Effector CD4-positive, alpha-beta T cell (primary cell): ENCODE measurements around the gene MED13.

Experiments
- DNase-seq: peaks from one replicate; pipeline ENCODE4 v3.0.0-alpha.2; 2020
- total RNA-seq: gene quantifications from one replicate; lab custom pipeline; 2026; lab: John Stamatoyannopoulos, UW

The MED13 gene, protein sequence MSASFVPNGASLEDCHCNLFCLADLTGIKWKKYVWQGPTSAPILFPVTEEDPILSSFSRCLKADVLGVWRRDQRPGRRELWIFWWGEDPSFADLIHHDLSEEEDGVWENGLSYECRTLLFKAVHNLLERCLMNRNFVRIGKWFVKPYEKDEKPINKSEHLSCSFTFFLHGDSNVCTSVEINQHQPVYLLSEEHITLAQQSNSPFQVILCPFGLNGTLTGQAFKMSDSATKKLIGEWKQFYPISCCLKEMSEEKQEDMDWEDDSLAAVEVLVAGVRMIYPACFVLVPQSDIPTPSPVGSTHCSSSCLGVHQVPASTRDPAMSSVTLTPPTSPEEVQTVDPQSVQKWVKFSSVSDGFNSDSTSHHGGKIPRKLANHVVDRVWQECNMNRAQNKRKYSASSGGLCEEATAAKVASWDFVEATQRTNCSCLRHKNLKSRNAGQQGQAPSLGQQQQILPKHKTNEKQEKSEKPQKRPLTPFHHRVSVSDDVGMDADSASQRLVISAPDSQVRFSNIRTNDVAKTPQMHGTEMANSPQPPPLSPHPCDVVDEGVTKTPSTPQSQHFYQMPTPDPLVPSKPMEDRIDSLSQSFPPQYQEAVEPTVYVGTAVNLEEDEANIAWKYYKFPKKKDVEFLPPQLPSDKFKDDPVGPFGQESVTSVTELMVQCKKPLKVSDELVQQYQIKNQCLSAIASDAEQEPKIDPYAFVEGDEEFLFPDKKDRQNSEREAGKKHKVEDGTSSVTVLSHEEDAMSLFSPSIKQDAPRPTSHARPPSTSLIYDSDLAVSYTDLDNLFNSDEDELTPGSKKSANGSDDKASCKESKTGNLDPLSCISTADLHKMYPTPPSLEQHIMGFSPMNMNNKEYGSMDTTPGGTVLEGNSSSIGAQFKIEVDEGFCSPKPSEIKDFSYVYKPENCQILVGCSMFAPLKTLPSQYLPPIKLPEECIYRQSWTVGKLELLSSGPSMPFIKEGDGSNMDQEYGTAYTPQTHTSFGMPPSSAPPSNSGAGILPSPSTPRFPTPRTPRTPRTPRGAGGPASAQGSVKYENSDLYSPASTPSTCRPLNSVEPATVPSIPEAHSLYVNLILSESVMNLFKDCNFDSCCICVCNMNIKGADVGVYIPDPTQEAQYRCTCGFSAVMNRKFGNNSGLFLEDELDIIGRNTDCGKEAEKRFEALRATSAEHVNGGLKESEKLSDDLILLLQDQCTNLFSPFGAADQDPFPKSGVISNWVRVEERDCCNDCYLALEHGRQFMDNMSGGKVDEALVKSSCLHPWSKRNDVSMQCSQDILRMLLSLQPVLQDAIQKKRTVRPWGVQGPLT (N-terminal part only)
- total RNA-seq = 236 reads per million, percentile 94 among the genes with 10 or more reads in this experiment

DNA sequence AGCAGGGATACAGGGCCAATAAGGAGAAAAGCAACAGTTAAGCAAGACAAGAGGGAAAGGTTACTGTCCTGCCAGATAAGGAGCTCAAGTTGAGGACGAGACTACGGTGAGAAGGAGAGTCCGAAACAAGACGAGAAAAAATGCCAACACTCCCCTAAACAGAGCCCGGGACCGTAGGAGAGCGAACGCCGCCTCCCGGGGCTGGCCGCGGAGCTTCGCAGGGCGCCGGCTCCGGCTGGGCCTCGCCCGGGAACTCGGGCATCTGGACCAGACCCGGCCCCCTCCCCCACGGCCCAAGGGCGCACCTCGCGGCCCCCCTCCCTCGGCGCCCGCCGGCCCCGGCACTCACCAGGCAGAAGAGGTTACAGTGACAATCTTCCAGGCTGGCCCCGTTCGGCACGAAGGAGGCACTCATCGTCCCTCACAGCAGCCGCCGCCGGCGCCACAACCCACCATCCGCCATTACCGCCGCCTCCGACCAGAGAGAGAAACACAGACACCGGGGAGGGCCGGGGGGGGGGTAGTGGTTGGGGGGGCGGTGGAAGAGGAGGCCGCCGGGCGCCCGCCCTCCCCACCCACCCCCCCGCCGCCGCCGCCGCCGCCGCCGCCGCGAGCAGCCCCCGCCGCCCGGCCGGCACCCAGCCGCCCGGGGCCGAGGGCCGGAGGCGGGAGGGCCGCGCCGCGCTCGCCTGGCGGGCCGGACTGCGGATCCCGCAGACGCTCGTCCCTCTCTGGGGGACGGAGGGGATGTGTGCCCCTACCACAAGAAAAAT, at the start of gene MED13:
MED13 (minus strand) TSS at position 488 of the 773 bp plus-strand sequence; CDS start at position 415, 73 bp downstream.
- DNase-seq = peak; percentile 56

DNA sequence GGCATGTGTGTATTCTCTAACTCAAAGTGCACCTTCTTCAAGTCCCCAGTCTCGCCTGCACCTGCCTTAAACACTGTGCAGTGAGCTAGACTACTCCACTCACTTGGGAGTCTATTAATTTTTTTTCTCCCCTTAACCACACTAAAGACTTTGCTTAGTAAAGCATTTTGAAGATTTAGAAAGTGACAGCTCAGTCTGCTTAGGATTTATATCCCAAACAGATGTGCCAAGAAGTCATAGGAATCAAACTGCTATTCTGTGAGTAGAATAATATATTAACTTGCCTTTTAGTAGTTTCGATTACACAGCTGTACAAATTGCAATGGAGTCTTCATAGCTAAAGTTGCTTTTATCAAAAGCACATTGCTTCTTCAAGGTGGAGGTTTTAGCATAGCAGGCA, 47.2 kb upstream of the MED13 start:
- no peak for DNase-seq

DNA sequence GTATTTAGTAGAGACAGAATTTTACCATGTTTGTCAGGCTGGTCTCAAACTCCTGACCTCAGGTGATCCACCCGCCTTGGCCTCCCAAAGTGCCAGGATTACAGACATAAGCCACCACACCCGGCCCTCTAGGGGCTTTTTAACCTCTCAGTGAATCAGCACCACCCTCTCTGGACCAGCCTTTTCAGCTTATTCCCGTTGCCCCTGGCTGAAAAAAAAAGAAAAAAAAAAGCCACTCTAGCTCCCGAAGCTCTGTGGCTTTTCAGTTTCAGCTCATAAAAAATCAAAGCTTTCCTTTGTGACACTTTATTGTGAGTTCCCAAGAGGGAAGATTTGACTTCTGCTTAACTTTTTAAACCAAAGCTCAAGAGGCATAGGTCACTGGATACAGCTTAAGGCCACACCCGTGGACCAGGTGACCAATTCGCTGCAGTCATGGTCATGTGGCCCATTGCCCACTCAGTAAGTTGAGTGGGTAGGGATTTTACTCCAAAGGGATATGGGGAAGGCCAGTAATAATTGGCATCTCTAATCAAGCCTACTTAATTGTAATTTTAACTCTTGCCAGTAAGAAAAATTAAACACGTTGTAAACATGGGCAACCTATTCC, 46.6 kb upstream of the MED13 start:
- no peak for DNase-seq

DNA sequence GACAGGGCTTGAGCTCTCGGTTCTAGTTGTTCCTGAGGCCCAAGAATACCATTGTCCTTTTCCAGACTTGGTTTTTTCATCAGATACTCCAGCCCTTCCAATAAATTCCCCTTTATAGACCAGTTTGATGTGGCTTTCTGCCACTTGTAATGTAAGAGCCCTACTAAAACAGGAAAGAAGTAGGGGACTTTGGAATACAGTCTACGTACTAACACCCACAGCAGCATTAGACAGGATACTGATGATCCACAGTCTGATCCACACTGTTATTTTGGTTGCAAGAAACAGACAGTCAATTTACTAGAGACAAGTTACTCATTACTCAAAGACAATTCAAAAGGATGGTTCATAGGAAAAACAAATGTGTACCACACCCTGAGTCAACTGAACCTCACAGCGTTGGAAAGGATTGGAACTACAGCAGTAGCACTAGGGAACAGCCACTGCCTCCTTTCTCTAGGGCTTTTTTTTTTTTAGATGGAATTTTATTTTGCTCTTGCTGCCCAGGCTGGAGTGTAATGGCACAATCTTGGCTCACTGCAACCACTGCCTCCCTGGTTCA, 45.9 kb upstream of the MED13 start:
- DNase-seq = no peak

DNA sequence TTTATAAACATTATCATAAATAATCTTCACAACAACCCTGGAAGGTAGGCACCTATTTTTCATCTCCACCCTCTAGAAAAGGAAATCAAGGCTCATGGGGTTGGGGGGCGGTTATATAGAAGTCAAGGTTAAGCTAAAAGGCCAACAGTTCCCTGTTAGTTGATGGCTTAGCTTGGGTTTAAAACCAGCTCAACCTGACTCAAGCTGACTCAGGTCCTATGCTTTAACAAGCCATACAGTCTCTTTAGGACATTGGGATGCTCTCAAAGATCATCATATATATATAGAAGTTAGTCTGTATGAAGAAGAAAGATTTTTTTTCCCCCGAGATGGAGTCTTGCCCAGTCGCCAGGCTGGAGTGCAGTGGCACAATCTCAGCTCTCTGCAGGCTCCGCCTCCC, 44.8 kb upstream of the MED13 start:
- no peak for DNase-seq

DNA sequence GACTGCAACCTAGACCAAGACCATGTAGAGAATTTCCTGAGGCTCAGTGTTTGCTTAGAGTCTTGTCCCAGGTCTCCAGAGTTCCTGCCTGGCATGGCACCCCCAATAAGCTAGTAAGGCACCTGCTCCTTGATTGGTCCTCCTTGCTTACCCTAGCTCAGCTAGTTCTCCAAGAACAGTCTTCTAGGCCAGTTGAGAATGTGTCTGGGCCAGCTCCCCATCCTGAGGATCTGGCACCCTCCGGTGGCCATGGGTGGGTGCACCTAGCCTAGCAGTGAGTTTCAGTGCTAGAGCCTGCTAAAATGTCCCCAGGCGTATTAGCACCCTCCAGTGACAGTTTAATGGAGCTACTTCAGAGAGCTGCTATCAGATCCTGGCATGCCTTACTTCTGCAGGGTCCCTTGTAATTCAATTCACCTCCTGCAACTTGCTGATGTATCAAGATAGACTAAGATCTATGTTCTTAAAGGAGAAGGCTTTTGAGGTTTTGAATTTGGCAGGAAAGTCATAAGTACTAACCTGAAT, 44.4 kb upstream of the MED13 start:
- peak; percentile 17 for DNase-seq

DNA sequence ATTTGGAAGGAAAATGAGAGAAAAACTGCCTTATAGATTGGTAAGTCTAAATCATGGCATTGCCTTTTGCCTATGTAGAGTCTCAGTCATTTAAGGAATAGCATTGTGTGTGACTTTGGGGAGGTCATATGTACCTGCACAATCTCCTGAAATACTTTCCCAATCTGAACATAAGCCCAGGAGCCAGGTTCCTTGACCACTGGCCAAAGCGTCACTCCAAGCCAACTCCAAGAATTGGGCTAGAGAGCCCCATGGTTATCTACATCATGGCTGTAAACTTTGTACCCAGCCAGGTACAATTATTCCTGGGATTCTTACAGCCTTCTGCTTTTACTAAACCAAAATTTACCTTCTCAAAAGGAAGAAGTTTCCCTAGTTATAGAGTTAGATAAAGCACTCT, 40.8 kb upstream of the MED13 start:
- DNase-seq = no peak

DNA sequence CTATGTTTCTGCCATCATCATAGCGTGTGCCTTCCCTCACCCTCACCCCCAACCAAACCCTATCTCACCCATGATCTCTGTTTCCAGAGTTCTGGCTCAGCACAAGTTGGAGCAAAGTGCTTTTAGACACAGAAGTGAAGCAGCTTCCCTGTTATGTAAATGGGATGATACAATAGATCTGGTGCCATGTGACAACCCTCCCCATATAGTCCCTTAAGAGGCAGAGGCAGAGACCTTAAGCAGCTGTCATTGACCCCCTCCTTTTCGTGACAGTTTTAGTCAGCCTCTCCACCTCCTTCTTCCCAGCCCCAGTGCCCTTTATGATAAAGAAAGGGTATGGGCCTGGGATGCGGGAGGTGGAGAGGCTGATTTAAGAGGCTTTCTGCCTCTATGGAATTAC, 40.3 kb upstream of the MED13 start:
- no peak for DNase-seq

DNA sequence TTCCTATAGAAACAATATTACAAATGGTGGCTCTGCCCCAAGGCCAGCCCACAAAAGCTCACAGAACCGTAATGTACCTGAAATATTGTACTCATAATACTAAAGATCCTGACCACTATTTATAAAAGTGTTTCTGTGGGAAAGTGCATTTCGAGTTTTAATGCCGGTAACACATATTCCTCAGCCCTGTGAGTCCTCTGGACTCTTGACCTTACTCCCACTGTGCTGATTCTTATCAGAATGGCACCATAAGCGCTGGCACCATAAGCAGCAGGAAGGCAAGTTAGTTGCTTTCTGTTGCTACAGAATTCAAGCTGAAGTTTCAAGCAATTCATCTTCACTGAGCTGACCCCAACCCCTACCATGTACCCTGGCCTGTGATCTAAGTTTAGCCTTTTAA, 36.4 kb upstream of the MED13 start:
- DNase-seq = no peak

DNA sequence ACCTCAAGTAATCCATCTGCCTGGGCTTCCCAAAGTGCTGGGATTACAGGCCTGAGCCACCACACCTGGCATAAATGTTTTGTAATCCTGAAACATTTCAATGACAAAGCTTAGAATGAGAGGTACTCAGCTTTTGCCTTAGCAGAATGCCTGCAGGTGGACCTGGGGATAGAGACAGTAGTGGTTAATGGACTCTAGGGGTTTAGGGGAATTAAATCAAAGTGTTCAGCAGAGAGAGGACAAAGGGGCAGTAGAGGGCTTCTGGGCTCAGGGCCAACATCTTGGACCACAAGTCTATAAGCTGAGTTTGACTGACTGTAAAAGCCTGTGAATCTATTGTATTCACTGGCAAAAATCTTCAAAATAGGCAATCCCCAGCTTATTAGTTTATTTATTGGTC, 36.0 kb upstream of the MED13 start:
- DNase-seq = no peak

DNA sequence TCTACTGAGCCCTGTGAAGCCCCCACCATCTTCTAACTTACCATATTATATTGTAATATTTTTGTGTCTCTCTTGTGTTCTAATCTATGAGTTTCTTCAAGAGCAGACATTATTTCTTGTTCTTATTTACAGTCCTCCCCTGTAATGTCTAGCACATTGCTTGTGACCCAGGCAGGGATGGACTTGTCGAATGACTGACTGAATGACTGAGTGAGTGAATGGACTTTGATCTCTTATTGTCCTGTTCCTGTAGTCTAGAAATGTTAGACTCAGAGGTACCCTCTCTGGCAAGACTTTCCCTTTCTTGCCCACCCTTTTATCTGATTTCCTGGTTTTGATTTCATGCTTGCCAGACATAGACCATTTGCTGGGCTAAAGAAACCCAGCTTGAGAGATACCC, 35.0 kb upstream of the MED13 start:
- no peak for DNase-seq

DNA sequence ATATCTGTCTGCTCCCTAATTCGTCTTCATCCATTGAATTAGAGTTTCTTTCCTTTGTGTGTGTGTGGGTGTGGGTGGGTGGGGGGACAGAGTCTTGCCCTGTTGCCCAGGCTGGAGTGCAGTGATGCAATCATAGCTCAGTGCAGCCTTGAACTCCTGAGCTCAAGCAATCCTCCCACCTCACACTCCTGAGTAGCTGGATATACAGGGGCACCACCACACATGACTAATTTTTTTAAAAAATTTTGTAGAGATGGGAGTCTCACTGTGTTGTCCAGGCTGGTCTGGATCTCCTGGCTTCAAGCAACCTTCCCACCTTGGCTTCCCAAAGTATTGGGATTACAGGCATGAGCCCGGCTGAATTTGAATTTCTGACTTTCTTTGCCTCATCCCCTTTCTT, 34.5 kb upstream of the MED13 start:
- DNase-seq = no peak

DNA sequence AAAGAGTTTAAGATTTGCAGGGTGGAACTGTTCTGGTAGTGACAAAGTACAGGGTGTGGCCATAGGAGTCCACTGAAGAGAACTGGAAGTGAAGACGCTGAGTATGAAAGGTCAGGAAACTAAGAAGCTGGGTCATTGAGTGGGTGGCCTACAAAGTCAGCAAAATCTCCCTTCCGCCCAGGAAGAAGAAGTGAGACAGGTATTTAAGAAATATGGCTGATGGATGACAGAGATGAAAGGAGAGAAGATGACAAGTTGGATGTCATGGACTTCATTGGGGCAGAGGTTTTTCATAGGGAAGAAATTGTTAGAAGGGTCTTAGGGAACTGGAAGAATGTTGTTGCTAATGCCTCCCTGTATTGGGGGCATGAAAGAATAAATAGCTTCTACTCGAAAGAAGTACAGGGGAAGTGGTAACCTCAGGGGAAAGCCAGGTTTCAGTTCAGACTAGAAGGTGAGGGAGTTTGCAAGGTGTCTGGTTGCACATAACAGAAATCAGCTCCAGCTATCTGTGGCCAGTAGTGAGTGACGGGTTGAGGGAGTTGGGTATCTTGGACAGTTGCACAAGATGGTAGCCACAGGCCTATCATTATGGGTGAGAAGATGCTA, 33.6 kb upstream of the MED13 start:
- no peak for DNase-seq

DNA sequence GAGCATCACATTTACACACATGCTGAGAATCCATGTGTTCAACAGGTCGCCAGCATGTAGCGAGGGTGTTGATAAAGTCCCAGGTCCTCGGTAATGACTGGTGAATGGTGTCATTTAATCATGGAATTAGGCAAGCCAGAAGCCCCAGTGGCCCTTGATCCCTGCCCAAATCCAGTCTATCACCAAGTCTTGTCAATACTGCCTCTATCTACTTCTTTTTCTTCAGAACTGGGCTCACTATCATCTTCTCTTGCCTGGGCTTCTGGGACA, 31.3 kb upstream of the MED13 start:
- DNase-seq = no peak

DNA sequence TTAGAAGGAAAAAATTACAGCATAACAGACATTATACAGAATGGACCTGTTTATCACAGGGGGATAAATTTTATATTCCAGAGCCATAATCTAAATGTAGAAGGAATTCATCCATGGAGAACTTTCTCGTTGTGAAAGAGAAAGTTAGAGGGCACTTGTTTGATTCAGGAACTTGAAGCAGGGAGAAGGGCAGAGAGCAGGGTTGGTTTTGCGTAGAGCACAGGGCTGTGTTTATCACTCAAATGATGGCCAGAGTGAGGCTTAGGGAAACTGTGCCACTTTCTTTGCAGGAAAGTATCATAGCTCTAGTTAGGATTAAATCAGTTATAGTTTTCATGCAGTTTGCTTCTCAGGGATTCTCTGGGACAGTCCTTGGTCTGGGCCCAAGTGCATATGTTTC, 29.1 kb upstream of the MED13 start:
- no peak for DNase-seq

DNA sequence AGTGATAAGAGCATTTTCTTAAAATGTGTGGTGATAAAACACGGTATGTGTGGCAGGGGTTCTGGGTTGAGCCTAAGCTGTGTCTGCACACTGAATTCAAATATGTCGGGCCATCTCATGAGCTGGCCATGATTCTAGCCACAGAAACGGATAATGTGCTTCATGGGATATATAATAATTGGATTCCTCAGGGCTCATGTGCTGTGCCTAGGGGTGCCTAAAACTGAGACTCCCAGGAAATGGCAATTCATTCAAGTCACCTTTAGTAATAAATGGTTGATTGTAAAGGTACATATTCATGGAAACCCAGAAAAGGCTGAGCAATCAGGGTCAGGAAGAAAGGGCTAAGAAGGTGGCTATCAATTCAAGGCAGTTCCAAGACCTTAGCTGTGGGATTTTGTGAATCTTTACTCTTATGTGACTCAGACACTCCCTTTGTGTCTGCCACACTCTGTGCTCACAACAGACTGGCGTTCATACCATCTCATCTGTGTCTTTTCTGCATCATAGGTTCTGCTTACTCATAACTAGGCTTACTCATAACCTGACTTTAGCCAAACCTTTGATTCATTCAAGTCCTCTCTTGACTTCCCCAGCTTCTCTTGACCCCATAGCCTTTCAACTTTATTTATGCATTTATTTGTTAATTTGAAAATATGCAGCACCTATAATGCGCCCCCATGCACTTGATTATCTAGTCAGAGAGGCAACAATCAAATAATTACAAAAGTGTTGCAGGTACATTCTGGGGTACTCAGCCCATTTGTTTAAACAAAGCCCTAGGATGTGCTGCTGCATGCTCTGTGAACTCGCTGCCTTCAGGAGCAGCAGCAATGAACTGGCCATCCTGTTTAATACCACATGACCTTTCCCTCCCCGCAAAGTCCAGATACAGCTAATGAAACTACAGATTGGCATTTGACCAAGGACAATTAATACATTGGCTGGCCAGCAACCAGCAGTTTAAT, 28.4 kb upstream of the MED13 start:
- no peak for DNase-seq

DNA sequence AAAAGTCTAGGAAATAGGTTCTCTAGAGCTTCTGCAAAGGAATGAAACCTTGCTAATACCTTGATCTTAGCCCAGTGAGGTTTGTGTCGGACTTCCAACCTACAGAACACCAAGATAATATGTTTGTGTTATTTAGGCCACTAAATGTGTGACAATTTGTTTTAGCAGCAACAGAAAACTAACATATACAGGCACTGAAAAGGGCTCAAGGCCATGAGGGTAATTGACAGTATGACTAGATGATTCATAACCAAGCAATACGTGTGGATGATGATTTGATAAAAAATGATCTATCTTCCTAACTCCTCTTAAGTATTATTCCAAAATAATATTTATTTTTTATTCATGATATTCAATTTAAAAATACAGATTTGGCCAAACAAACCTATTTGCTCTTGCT, 27.7 kb upstream of the MED13 start:
- no peak for DNase-seq

DNA sequence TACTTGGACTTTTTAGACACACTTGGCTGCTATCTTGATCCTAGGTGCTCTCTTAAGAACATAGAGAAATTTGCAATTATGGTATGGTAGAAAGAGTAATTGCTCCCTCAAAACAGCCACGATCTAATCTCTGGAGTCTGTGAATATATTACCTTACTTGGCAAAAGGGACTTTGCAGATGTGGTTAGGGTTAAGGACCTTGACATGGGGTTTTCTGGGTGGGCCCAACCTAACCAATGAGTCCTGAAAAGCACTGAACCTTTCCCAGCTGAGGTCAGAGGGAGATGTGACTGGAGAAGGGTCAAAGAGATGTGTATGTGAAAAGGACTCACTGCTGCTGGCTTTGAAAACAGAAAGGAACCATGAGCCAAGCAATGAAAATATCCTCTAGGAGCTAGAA, 26.7 kb upstream of the MED13 start:
- no peak for DNase-seq

DNA sequence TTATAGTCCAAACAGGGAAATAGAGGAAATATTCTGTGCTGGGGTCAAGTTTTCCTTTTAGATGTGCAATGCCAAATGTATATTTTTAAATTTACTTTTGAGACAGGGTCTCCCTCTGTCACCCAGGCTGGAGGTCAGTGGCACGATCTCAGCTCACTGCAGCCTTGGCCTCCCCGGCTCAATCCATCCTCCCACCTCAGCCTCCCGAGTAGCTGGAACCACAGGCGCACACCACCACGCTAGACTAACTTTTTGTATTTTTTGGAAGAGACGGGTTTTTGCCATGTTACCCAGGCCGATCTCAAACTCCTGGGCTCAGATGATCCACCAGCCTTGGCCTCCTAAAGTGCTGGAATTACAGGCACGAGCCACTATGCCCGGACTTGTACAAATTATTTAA, 25.8 kb upstream of the MED13 start:
- DNase-seq = no peak
